Endothelial cell of umbilical vein (primary cell): ENCODE measurements around the gene TAOK2. TPM values are rescaled to one million over a fixed set of nuclear protein-coding genes. Genes with fewer than 3 reads are reported as not detected.

Experiments used
- BruUV-seq: library from RNA; stranded (reverse); fragments of 400-500 nt; replicated peaks from 2 replicates; lab custom pipeline; 2021; lab: Mats Ljungman, UMichigan
- CTCF ChIA-PET: fragments of 300-600, 350-600 bp; sonication (Branson Sonifier 250); formaldehyde crosslinking; loops from one replicate; lab custom pipeline; 2021; ENCODE audit warnings: antibody characterized with exemption, inconsistent platforms; lab: Charles Lee
- POLR2A ChIA-PET: fragments of 300-600, 350-600 bp; sonication (Branson Sonifier 250); formaldehyde crosslinking; loops from one replicate; lab custom pipeline; 2021; ENCODE audit warnings: antibody characterized with exemption, inconsistent platforms; lab: Charles Lee
- DNase-seq: peaks from one replicate; pipeline ENCODE4 v3.0.0-alpha.2; 2011; ENCODE audit warnings: low read depth, low spot score
- FAIRE-seq: peaks from 2 replicates; lab custom pipeline; 2011; peaks lifted over from hg19 to GRCh38; lab: Jason Lieb, UNC
- H2AFZ ChIP-seq: 2 replicates; pipeline ENCODE4 v1.6.0; 2012; ENCODE audit warnings: low read depth, low read length, control low read depth, inconsistent platforms
- H3K27ac ChIP-seq: 2 replicates; pipeline ENCODE4 v1.5.1; 2011; ENCODE audit warnings: low read depth, mild to moderate bottlenecking, control low read depth, low read length, moderate library complexity; ENCODE audit not compliant: insufficient read depth
- H3K27me3 ChIP-seq, 2 experiments: 2 replicates each; pipeline versions ENCODE4 v1.6.0 to v1.6.1; 2011; ENCODE audit warnings: low read length in 2 of 2, mixed read lengths in 1 of 2; ENCODE audit not compliant: control insufficient read depth in 2 of 2, insufficient read depth in 2 of 2
- H3K36me3 ChIP-seq, 2 experiments: 2 replicates in 1 of 2; 3 replicates in 1 of 2; pipeline ENCODE4 v1.5.1; 2011; ENCODE audit warnings: low read length in 2 of 2, mild to moderate bottlenecking in 1 of 2, moderate library complexity in 1 of 2; ENCODE audit not compliant: control insufficient read depth in 2 of 2, insufficient read depth in 2 of 2; ENCODE audit errors: extremely low read depth in 1 of 2
- H3K4me1 ChIP-seq: 3 replicates; pipeline ENCODE4 v1.5.1; 2011; ENCODE audit warnings: mild to moderate bottlenecking, low read length; ENCODE audit not compliant: control insufficient read depth, insufficient read depth; ENCODE audit errors: extremely low read depth
- H3K4me2 ChIP-seq: 2 replicates; pipeline ENCODE4 v1.6.1; 2011; ENCODE audit warnings: low read length, control low read depth, mixed read lengths; ENCODE audit not compliant: insufficient read depth
- H3K4me3 ChIP-seq, 3 experiments: fragments of 200-600 bp in 1 of 3; sonication (generic), shearing (Covaris generic) in 1 of 3; replicated peaks in 1 of 3; 2 replicates each; pipeline ENCODE4 v1.5.1; 2011 to 2016; ENCODE audit warnings: control low read depth in 3 of 3, low read length in 3 of 3, mild to moderate bottlenecking in 2 of 3, inconsistent platforms in 1 of 3, low read depth in 1 of 3, moderate library complexity in 1 of 3; ENCODE audit not compliant: insufficient read depth in 1 of 3
- H3K79me2 ChIP-seq: 2 replicates; pipeline ENCODE4 v1.6.0; 2012; ENCODE audit warnings: low read length, inconsistent platforms; ENCODE audit not compliant: control insufficient read depth, insufficient read depth
- H3K9ac ChIP-seq: replicated peaks from 2 replicates; pipeline ENCODE3; 2011; ENCODE audit warnings: low read length, control low read depth; ENCODE audit not compliant: insufficient read depth; ENCODE audit errors: extremely low read depth
- H3K9me1 ChIP-seq: replicated peaks from 3 replicates; pipeline ENCODE4 v1.6.0; 2011; ENCODE audit warnings: mild to moderate bottlenecking, low read length; ENCODE audit not compliant: control insufficient read depth, insufficient read depth; ENCODE audit errors: extremely low read depth
- H3K9me3 ChIP-seq: replicated peaks from 2 replicates; pipeline ENCODE4 v1.5.1; 2012; ENCODE audit warnings: low read length, inconsistent platforms; ENCODE audit not compliant: control insufficient read depth, insufficient read depth
- H4K20me1 ChIP-seq: replicated peaks from 2 replicates; pipeline ENCODE3; 2011; ENCODE audit warnings: mild to moderate bottlenecking, low read length; ENCODE audit not compliant: control insufficient read depth, insufficient read depth; ENCODE audit errors: extremely low read depth
- EZH2 ChIP-seq: IDR thresholded peaks from 2 replicates; pipeline ENCODE4 v1.6.1; 2012; ENCODE audit warnings: borderline replicate concordance, low read depth, mild to moderate bottlenecking, moderate library complexity, low read length, inconsistent platforms; ENCODE audit not compliant: severe bottlenecking
- FOS ChIP-seq: IDR thresholded peaks from 2 replicates; pipeline ENCODE4 v1.6.1; 2011; ENCODE audit warnings: mild to moderate bottlenecking, low read length, moderate library complexity, borderline replicate concordance; ENCODE audit not compliant: insufficient read depth
- GATA2 ChIP-seq: IDR thresholded peaks from 2 replicates; pipeline ENCODE4 v1.7.0; 2011; ENCODE audit warnings: low read depth, mild to moderate bottlenecking, moderate library complexity, mixed read lengths, low read length; ENCODE audit not compliant: insufficient read length, insufficient read depth
- JUN ChIP-seq: IDR thresholded peaks from 2 replicates; pipeline ENCODE4 v1.6.1; 2011; ENCODE audit warnings: borderline replicate concordance, low read depth; ENCODE audit not compliant: insufficient read length, insufficient read depth
- MYC ChIP-seq: IDR thresholded peaks from one replicate; pipeline ENCODE4 v1.6.1; 2011; ENCODE audit warnings: mild to moderate bottlenecking, low read depth, low read length
- POLR2A ChIP-seq: IDR thresholded peaks from 2 replicates; pipeline ENCODE4 v1.6.1; 2012; ENCODE audit warnings: low read depth, mild to moderate bottlenecking, control low read depth, low read length
- POLR2AphosphoS5 ChIP-seq: IDR thresholded peaks from 2 replicates; pipeline ENCODE4 v1.6.1; 2012; ENCODE audit warnings: low read depth, mild to moderate bottlenecking, control low read depth, low read length, moderate library complexity; ENCODE audit not compliant: insufficient read depth
- dilution Hi-C: fragments of 300-500 bp; cut with MboI; formaldehyde crosslinking; loops from one replicate; pipeline ENCODE4 v1.15.0; 2019; ENCODE audit warnings: low sequenced_read_pairs; ENCODE audit not compliant: extremely low pct_ligation_motif_present
- intact Hi-C: fragments of 100-400 bp; cut with micrococcal nuclease; formaldehyde crosslinking; loops from one replicate; pipeline ENCODE4 v1.10.0; 2022
- polyA plus RNA-seq, 4 experiments: library from polyadenylated mRNA; depleted of rRNA in 3 of 4; stranded (reverse) in 3 of 4; unstranded in 1 of 4; fragments of >200 nt; gene quantifications; 2 replicates each; pipeline versions ENCODE4 v1.2.1 to v1.2.3, GENCODE V29; 2011 to 2012; ENCODE audit warnings: missing spikeins in 1 of 4
- total RNA-seq: library from RNA; stranded (reverse); gene quantifications from 2 replicates; pipeline ENCODE4 v1.2.3, GENCODE V29; 2021
- TF ChIP-seq, protein P1 (sequence below): IDR thresholded peaks from 2 replicates; pipeline ENCODE4 v1.6.1; 2011; ENCODE audit not compliant: insufficient read depth, insufficient read length
- TF ChIP-seq, protein P2 (sequence below), 2 donors: IDR thresholded peaks; 1 replicate in 1 of 2; 2 replicates in 1 of 2; pipeline ENCODE4 v1.5.1; 2011; ENCODE audit warnings: low read length in 2 of 2, mild to moderate bottlenecking in 2 of 2, moderate library complexity in 2 of 2, control low read depth in 1 of 2, inconsistent platforms in 1 of 2, low read depth in 1 of 2; ENCODE audit not compliant: insufficient read depth in 1 of 2; ENCODE audit errors: extremely low read depth in 1 of 2

Gene TAOK2
- total and polyA plus RNA-seq, 2 donors (not counting 3 experiments of a cell fraction or from before 2014, with no cell fraction given): 52.8 to 114 TPM

DNA sequence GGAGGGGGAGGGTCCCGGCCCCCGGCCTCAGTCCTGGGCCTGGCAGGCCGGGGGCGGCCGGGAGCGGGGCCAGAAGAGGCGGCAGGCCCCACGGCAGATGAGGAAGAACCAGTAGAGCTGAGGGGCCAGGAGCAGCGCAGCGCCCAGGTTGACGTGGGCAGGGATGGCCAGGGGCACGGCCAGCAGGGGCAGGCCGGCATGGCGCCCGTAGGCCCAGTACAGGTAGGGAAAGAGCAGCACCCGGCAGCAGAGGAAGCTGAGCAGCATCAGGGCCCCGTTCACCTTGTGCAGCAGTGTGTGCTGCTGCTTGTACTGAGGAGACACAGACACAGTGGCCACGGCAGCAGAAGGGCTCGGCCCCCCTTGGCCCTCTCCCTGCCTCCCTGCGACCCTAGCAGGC lies 51.5 kb downstream of the TAOK2 start:
- intact Hi-C loops (no loop called here), dilution Hi-C loops (no loop called here)
- DNase-seq (no peak), FAIRE-seq (no peak)
- H3K36me3 ChIP-seq: no peaks in the 10 kb centered on the region
- BruUV-seq: no TSS peak
- no peaks in the 10 kb centered on the region for H3K4me1 ChIP-seq
- H3K9me1 ChIP-seq: no peaks in the 10 kb centered on the region
- H3K27me3 ChIP-seq: peaks cover 6 to 10% of the 10 kb centered on the region in 2 experiments
- ChIA-PET POLR2A (no interaction called here), CTCF (interaction anchor here (0.6 kb wide), 1 partner anchor 248 kb away, joined by 4 read pairs; no protein-coding TSS in a partner anchor)
- H3K4me2 ChIP-seq: no peak overlapping the region
- H2AFZ ChIP-seq: no peak overlapping the region
- H3K9me3 ChIP-seq: no peaks in the 10 kb centered on the region
- H3K4me3 ChIP-seq: no peak overlapping the region
- H4K20me1 ChIP-seq: no peaks in the 10 kb centered on the region
- TF ChIP-seq POLR2AphosphoS5 (no peak), POLR2A (no peak), FOS (no peak), GATA2 (no peak), MYC (no peak), JUN (no peak), EZH2 (no peak)
- TF ChIP-seq, protein P1, sequence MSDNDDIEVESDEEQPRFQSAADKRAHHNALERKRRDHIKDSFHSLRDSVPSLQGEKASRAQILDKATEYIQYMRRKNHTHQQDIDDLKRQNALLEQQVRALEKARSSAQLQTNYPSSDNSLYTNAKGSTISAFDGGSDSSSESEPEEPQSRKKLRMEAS: no peak
- TF ChIP-seq, protein P2, sequence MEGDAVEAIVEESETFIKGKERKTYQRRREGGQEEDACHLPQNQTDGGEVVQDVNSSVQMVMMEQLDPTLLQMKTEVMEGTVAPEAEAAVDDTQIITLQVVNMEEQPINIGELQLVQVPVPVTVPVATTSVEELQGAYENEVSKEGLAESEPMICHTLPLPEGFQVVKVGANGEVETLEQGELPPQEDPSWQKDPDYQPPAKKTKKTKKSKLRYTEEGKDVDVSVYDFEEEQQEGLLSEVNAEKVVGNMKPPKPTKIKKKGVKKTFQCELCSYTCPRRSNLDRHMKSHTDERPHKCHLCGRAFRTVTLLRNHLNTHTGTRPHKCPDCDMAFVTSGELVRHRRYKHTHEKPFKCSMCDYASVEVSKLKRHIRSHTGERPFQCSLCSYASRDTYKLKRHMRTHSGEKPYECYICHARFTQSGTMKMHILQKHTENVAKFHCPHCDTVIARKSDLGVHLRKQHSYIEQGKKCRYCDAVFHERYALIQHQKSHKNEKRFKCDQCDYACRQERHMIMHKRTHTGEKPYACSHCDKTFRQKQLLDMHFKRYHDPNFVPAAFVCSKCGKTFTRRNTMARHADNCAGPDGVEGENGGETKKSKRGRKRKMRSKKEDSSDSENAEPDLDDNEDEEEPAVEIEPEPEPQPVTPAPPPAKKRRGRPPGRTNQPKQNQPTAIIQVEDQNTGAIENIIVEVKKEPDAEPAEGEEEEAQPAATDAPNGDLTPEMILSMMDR (IDR thresholded peaks at IDR 0.05; ENCODE audit: extremely low read depth in 1 of 2, insufficient read depth in 1 of 2, low read depth in 1 of 2, low read length in 2 of 2): no peak
- H3K9ac ChIP-seq: no peak overlapping the region
- H3K79me2 ChIP-seq: no peaks in the 10 kb centered on the region
- no peak overlapping the region for H3K27ac ChIP-seq
